HepG2 (cell line): ENCODE data around the gene CNPPD1. TPM values are rescaled to one million over a fixed set of nuclear protein-coding genes. Genes with fewer than 3 reads are reported as not detected.

Experiments
- ARNT ChIP-seq: fragments of 450-650 bp; IDR thresholded peaks from 2 replicates; pipeline ENCODE4 v1.6.1; 2017
- ELF4 ChIP-seq: sonication (generic); formaldehyde crosslinking; IDR thresholded peaks from 2 replicates; pipeline ENCODE4 v1.5.0; 2020; ENCODE audit warnings: missing genetic modification reagents, mild to moderate bottlenecking, moderate library complexity, borderline replicate concordance
- HHEX ChIP-seq: IDR thresholded peaks from 2 replicates; pipeline ENCODE4 v1.6.1; 2016; ENCODE audit warnings: control low read depth
- KLF16 ChIP-seq, 2 experiments: sonication (generic) in 1 of 2; formaldehyde crosslinking in 1 of 2; IDR thresholded peaks; 2 replicates each; pipeline versions ENCODE4 v1.6.1 to v1.8.0; 2016 to 2023; ENCODE audit warnings: missing genetic modification reagents in 2 of 2, missing compliant biosample characterization in 1 of 2
- SMAD9 ChIP-seq: sonication (generic); formaldehyde crosslinking; IDR thresholded peaks from 2 replicates; pipeline ENCODE4 v1.5.1; 2020; ENCODE audit warnings: mild to moderate bottlenecking, missing genetic modification reagents
- SMYD3 ChIP-seq: sonication (generic); formaldehyde crosslinking; IDR thresholded peaks from 2 replicates; pipeline ENCODE4 v1.8.1; 2023; ENCODE audit warnings: mild to moderate bottlenecking, missing genetic modification reagents
- U2AF1 ChIP-seq: fragments of 200-400 bp; formaldehyde crosslinking; optimal IDR thresholded peaks from 2 replicates; pipeline ENCODE3; 2017; ENCODE audit warnings: mild to moderate bottlenecking, low read depth, low read length
- ZFP36 ChIP-seq: fragments of 150-350 bp; IDR thresholded peaks from 2 replicates; pipeline ENCODE4 v1.6.1; 2018; ENCODE audit warnings: borderline replicate concordance, low read length, low read depth; ENCODE audit not compliant: partially characterized antibody
- ZNF253 ChIP-seq: sonication (generic); formaldehyde crosslinking; IDR thresholded peaks from 2 replicates; pipeline ENCODE4 v1.8.0; 2022; ENCODE audit warnings: mild to moderate bottlenecking, missing genetic modification reagents, borderline replicate concordance
- ZNF30 ChIP-seq: sonication (generic); formaldehyde crosslinking; IDR thresholded peaks from 2 replicates; pipeline ENCODE4 v1.5.0; 2020; ENCODE audit warnings: mild to moderate bottlenecking, missing genetic modification reagents
- polyA plus RNA-seq, 8 experiments: library from polyadenylated mRNA; depleted of rRNA in 3 of 8; stranded (reverse) in 7 of 8; unstranded in 1 of 8; fragments of >200 nt; fragmentation: Illumina TruSeq in 4 of 8; extraction: Trizol in 4 of 8; gene quantifications; 2 replicates each; pipeline versions ENCODE4 v1.2.1 to v1.2.3, GENCODE V29; 2011 to 2016; ENCODE audit warnings: low read depth in 4 of 8, missing spikeins in 1 of 8, mixed read lengths in 1 of 8; ENCODE audit not compliant: insufficient read depth in 1 of 8
- total RNA-seq, 5 experiments: library from RNA; depleted of rRNA; stranded (reverse); fragments of >200 nt; fragmentation: Illumina TruSeq; extraction: Trizol; gene quantifications; 2 replicates each; pipeline ENCODE4 v1.2.3, GENCODE V29; 2016; ENCODE audit warnings: low read depth in 1 of 5
- TF ChIP-seq, protein P1 (sequence below): sonication (generic); formaldehyde crosslinking; IDR thresholded peaks from 2 replicates; pipeline ENCODE4 v1.5.0; 2020; ENCODE audit warnings: missing genetic modification reagents, mild to moderate bottlenecking, borderline replicate concordance
- TF ChIP-seq, protein P2 (sequence below): IDR thresholded peaks from 2 replicates; pipeline ENCODE4 v1.6.1; 2016; ENCODE audit warnings: missing biosample characterization, missing genetic modification reagents, low read depth
- TF ChIP-seq, protein P3 (sequence below): sonication (generic); formaldehyde crosslinking; IDR thresholded peaks from 2 replicates; pipeline ENCODE4 v1.9.0; 2021; ENCODE audit warnings: missing genetic modification reagents, borderline replicate concordance
- TF ChIP-seq, protein P4 (sequence below): sonication (generic); formaldehyde crosslinking; IDR thresholded peaks from 2 replicates; pipeline ENCODE4 v1.4.0; 2020; ENCODE audit warnings: mild to moderate bottlenecking, missing genetic modification reagents, borderline replicate concordance
- TF ChIP-seq, protein P5 (sequence below): IDR thresholded peaks from 2 replicates; pipeline ENCODE4 v1.6.1; 2012; ENCODE audit warnings: low read length, improper control_type of control experiment
- TF ChIP-seq, protein P6 (sequence below): sonication (generic); formaldehyde crosslinking; IDR thresholded peaks from 2 replicates; pipeline ENCODE4 v1.9.0; 2022; ENCODE audit warnings: missing genetic modification reagents, mild to moderate bottlenecking, borderline replicate concordance

The CNPPD1 gene
- total and polyA plus RNA-seq, 2 of the 13 experiments (the other 11 are each of a cell fraction or from before 2014, with no cell fraction given): 35.5 to 49.4 TPM

DNA sequence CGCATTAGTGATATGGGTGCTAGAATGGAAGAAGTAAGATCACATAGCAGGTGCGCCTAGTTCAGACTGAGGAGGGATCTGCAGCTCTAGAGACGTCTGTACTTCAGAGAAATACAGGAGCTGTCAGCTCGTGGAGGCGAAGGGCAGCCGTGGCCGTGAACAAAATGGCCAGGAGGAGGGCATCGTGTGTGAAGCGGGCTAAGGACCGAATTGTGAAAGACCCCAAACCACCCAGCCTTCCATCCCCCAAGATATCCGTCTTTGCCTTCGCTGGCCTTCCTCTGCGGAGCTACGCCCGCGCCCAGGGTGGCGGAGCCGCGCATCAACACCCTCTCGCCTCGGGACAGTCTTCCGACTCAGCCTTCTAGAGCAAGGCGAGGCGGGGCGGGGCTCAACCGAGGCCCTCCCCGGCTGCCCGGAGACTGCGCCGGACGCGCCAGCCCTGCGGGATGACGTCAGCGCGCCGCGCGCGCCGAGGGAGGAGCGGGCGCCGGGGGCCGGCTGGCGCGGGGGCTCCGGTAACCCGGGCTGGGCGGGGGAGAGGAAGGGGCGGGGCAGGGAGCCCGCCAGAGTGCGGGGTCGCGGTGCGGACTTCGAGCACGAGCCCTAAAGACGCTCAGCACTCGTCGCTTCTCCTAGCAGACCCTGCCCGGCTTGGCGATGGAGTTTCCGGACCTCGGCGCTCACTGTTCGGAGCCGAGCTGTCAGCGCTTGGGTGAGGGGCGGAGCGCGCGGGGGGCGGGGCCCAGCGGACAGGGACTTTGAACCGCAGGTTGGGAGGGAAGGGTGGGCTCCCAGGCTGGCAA lies 29.8 kb upstream of the CNPPD1 start, which contains the start of gene ZFAND2B (continued):
- TF ChIP-seq, protein P1, sequence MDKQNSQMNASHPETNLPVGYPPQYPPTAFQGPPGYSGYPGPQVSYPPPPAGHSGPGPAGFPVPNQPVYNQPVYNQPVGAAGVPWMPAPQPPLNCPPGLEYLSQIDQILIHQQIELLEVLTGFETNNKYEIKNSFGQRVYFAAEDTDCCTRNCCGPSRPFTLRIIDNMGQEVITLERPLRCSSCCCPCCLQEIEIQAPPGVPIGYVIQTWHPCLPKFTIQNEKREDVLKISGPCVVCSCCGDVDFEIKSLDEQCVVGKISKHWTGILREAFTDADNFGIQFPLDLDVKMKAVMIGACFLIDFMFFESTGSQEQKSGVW (CRISPR knock-in tag): no peak
- TF ChIP-seq ELF4 (CRISPR knock-in tag) (no peak), U2AF1 (no peak), KLF16 (CRISPR knock-in tag; IDR thresholded peaks at IDR 0.05) (no peak; a peak in 2 of 4 replicates), HHEX (CRISPR knock-in tag) (no peak), SMYD3 (CRISPR knock-in tag) (peak; percentile 51; the same call in 1 of the 2 replicates), SMAD9 (peak; percentile 42; the same call in 1 of the 2 replicates), ARNT (no peak), ZNF253 (CRISPR knock-in tag) (no peak; the same call in 1 of the 2 replicates), ZFP36 (no peak), ZNF30 (CRISPR knock-in tag) (no peak)
- TF ChIP-seq, protein P2, sequence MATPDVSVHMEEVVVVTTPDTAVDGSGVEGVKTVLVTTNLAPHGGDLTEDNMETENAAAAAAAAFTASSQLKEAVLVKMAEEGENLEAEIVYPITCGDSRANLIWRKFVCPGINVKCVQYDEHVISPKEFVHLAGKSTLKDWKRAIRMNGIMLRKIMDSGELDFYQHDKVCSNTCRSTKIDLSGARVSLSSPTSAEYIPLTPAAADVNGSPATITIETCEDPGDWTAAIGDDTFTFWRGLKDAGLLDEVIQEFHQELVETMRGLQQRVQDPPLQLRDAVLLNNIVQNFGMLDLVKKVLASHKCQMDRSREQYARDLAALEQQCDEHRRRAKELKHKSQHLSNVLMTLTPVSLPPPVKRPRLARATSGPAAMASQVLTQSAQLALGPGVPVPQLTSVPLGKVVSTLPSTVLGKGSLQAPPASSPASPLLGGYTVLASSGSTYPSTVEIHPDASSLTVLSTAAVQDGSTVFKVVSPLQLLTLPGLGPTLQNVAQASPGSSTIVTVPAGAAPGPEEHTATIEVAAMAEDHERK: peak; percentile 89
- TF ChIP-seq, protein P3, sequence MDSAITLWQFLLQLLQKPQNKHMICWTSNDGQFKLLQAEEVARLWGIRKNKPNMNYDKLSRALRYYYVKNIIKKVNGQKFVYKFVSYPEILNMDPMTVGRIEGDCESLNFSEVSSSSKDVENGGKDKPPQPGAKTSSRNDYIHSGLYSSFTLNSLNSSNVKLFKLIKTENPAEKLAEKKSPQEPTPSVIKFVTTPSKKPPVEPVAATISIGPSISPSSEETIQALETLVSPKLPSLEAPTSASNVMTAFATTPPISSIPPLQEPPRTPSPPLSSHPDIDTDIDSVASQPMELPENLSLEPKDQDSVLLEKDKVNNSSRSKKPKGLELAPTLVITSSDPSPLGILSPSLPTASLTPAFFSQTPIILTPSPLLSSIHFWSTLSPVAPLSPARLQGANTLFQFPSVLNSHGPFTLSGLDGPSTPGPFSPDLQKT (CRISPR knock-in tag): no peak
- TF ChIP-seq, protein P4, sequence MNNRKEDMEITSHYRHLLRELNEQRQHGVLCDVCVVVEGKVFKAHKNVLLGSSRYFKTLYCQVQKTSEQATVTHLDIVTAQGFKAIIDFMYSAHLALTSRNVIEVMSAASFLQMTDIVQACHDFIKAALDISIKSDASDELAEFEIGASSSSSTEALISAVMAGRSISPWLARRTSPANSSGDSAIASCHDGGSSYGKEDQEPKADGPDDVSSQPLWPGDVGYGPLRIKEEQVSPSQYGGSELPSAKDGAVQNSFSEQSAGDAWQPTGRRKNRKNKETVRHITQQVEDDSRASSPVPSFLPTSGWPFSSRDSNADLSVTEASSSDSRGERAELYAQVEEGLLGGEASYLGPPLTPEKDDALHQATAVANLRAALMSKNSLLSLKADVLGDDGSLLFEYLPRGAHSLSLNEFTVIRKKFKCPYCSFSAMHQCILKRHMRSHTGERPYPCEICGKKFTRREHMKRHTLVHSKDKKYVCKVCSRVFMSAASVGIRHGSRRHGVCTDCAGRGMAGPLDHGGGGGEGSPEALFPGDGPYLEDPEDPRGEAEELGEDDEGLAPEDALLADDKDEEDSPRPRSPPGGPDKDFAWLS (CRISPR knock-in tag): no peak
- TF ChIP-seq, protein P5, sequence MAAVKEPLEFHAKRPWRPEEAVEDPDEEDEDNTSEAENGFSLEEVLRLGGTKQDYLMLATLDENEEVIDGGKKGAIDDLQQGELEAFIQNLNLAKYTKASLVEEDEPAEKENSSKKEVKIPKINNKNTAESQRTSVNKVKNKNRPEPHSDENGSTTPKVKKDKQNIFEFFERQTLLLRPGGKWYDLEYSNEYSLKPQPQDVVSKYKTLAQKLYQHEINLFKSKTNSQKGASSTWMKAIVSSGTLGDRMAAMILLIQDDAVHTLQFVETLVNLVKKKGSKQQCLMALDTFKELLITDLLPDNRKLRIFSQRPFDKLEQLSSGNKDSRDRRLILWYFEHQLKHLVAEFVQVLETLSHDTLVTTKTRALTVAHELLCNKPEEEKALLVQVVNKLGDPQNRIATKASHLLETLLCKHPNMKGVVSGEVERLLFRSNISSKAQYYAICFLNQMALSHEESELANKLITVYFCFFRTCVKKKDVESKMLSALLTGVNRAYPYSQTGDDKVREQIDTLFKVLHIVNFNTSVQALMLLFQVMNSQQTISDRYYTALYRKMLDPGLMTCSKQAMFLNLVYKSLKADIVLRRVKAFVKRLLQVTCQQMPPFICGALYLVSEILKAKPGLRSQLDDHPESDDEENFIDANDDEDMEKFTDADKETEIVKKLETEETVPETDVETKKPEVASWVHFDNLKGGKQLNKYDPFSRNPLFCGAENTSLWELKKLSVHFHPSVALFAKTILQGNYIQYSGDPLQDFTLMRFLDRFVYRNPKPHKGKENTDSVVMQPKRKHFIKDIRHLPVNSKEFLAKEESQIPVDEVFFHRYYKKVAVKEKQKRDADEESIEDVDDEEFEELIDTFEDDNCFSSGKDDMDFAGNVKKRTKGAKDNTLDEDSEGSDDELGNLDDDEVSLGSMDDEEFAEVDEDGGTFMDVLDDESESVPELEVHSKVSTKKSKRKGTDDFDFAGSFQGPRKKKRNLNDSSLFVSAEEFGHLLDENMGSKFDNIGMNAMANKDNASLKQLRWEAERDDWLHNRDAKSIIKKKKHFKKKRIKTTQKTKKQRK: no peak
- TF ChIP-seq, protein P6, sequence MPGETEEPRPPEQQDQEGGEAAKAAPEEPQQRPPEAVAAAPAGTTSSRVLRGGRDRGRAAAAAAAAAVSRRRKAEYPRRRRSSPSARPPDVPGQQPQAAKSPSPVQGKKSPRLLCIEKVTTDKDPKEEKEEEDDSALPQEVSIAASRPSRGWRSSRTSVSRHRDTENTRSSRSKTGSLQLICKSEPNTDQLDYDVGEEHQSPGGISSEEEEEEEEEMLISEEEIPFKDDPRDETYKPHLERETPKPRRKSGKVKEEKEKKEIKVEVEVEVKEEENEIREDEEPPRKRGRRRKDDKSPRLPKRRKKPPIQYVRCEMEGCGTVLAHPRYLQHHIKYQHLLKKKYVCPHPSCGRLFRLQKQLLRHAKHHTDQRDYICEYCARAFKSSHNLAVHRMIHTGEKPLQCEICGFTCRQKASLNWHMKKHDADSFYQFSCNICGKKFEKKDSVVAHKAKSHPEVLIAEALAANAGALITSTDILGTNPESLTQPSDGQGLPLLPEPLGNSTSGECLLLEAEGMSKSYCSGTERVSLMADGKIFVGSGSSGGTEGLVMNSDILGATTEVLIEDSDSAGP: peak; percentile 91
